A549 (cell line): ENCODE measurements around the gene NRK.

Source experiments
- BHLHE40 ChIP-seq: IDR thresholded peaks from 2 replicates; pipeline ENCODE4 v1.6.1; 2012; ENCODE audit warnings: low read depth, low read length, inconsistent platforms
- CEBPB ChIP-seq, 2 experiments: fragments of >200 bp in 1 of 2; sonication (Bioruptor Twin) in 1 of 2; formaldehyde crosslinking in 1 of 2; IDR thresholded peaks; 2 replicates each; pipeline ENCODE4 v1.6.1; 2012 to 2016
- EP300 ChIP-seq, 2 experiments: fragments of >200 bp; sonication (Bioruptor Twin); formaldehyde crosslinking; IDR thresholded peaks; 2 replicates in 1 of 2; 3 replicates in 1 of 2; pipeline ENCODE4 v1.6.1; 2016 to 2017
- RNF2 ChIP-seq: fragments of 200-600 bp; sonication (generic); IDR thresholded peaks from 2 replicates; pipeline ENCODE4 v1.6.1; 2016; ENCODE audit warnings: low read depth, mild to moderate bottlenecking, antibody characterized with exemption, moderate library complexity, borderline replicate concordance
- ZC3H11A ChIP-seq: fragments of 450-650 bp; IDR thresholded peaks from 2 replicates; pipeline ENCODE4 v1.6.1; 2014; ENCODE audit warnings: antibody characterized with exemption, mild to moderate bottlenecking
- TF ChIP-seq, protein P1 (sequence below): fragments of >200 bp; sonication (Bioruptor Twin); formaldehyde crosslinking; IDR thresholded peaks from 3 replicates; pipeline ENCODE4 v1.5.1; 2016
- TF ChIP-seq, protein P2 (sequence below): fragments of 250-450 bp; sonication (Bioruptor Pico); IDR thresholded peaks from 2 replicates; pipeline ENCODE4 v1.5.0; 2020; ENCODE audit warnings: low read depth, mild to moderate bottlenecking, moderate library complexity

DNA sequence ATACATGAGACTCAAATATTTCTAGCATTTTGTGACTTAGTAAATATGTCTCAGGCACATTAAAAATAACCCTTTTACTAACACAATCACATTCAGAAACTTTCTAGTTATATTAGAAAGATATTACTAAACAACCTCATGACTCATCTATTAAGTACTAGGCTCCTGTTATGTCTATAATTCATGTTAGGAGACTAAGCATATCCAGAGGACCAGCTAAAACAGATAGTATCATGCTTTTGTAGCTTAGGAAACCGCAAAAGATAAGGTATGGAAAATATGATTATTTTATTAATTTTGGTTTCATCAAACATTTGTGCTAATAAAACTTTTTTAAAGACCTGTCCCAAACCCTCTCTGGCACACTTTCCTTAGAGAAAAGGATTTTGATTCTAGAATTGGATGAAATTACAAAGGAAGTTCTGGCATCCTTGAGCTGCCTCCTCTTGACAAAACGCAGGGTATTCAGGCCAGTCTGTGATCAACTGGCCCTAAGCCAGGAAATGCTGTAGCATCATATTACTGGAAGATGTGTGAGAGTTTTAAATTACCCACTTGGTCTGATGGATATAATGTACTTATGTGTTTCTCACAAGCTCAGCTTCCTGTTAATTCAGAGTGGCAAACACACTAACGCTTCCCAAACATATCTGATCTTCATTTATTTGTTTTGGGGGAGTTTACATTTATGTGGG, 60.4 kb downstream of the NRK start:
- TF ChIP-seq CEBPB (IDR thresholded peaks at IDR 0.05) (no peak), EP300 (IDR thresholded peaks at IDR 0.05) (no peak), RNF2 (no peak), BHLHE40 (no peak), ZC3H11A (no peak)
- TF ChIP-seq, protein P1, sequence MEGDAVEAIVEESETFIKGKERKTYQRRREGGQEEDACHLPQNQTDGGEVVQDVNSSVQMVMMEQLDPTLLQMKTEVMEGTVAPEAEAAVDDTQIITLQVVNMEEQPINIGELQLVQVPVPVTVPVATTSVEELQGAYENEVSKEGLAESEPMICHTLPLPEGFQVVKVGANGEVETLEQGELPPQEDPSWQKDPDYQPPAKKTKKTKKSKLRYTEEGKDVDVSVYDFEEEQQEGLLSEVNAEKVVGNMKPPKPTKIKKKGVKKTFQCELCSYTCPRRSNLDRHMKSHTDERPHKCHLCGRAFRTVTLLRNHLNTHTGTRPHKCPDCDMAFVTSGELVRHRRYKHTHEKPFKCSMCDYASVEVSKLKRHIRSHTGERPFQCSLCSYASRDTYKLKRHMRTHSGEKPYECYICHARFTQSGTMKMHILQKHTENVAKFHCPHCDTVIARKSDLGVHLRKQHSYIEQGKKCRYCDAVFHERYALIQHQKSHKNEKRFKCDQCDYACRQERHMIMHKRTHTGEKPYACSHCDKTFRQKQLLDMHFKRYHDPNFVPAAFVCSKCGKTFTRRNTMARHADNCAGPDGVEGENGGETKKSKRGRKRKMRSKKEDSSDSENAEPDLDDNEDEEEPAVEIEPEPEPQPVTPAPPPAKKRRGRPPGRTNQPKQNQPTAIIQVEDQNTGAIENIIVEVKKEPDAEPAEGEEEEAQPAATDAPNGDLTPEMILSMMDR: no peak
- TF ChIP-seq, protein P2, sequence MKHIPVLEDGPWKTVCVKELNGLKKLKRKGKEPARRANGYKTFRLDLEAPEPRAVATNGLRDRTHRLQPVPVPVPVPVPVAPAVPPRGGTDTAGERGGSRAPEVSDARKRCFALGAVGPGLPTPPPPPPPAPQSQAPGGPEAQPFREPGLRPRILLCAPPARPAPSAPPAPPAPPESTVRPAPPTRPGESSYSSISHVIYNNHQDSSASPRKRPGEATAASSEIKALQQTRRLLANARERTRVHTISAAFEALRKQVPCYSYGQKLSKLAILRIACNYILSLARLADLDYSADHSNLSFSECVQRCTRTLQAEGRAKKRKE: no peak
